HUES48 (cell line): Measurements from ENCODE around the gene SPRYD4.

Experiments
- H3K27ac ChIP-seq: one replicate; pipeline ENCODE4 v1.7.0; 2013; ENCODE audit warnings: low read depth, low read length, inconsistent platforms
- H3K27me3 ChIP-seq: 2 replicates; pipeline ENCODE4 v1.6.1; 2013; ENCODE audit warnings: mild to moderate bottlenecking, low read length; ENCODE audit not compliant: control insufficient read depth, insufficient read depth
- H3K36me3 ChIP-seq: 2 replicates; pipeline ENCODE4 v1.6.1; 2013; ENCODE audit warnings: low read length; ENCODE audit not compliant: control insufficient read depth, insufficient read depth
- H3K4me1 ChIP-seq: 2 replicates; pipeline ENCODE4 v1.6.1; 2013; ENCODE audit warnings: mild to moderate bottlenecking, low read length; ENCODE audit not compliant: control insufficient read depth, insufficient read depth
- H3K4me3 ChIP-seq: 2 replicates; pipeline ENCODE4 v1.5.1; 2013; ENCODE audit warnings: mild to moderate bottlenecking, low read depth, low read length
- H3K9ac ChIP-seq: 2 replicates; pipeline ENCODE4 v1.6.1; 2013; ENCODE audit warnings: mild to moderate bottlenecking, low read depth, low read length, moderate library complexity
- H3K9me3 ChIP-seq: 2 replicates; pipeline ENCODE4 v1.6.1; 2013; ENCODE audit warnings: low read length; ENCODE audit not compliant: control insufficient read depth, insufficient read depth

SPRYD4 gene

DNA sequence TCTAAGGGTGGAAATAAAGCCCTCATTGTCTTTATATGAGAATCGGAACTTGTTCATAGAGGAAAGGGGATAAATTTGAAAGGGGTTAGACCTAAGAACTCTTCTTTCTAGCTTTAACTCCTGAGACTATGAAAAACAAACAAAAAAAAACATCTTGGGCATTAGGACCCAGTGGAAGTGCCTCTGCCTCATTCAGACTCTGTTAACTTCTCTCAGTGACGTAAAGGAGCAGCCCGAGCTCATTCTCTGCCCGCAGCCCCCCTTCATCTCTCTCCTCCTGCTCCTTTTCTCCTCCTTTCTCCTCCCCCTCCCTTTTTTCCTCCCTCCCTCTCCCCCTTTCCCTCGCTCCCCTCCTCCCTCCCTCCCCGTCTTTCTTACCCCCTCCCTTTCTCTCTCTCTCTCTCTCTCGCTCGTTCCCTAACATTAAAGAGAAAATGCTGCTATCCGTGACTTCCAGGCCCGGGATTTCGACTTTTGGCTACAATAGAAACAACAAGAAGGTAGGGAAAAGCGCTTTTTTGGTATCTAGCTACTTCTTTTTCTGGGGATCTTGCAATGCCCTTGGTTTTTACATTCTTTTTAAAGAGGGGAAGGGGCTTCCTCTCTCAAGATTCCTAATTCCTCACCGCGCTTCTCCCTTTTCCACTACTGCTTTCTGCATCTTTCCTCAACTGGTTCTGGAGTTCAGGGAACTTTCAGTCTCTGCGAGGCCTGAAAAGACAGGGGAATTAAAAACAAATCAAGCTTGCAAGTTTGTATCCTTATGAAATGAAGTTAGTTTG is 53.4 kb downstream of the SPRYD4 start, which contains the start of gene RBMS2:
TSS of gene RBMS2 (plus strand) at position 231 of the 782 bp plus-strand sequence. CDS start at position 435, 204 bp downstream.
- peak within 1 kb of the TSS; percentile 82 for H3K27ac ChIP-seq
- no peaks in the 10 kb centered on the region for H3K27me3 ChIP-seq
- peak within 1 kb of the TSS; percentile 68 for H3K9ac ChIP-seq
- H3K9me3 ChIP-seq = no peaks in the 10 kb centered on the region
- no peaks in the 10 kb centered on the region for H3K36me3 ChIP-seq
- H3K4me3 ChIP-seq = peak within 1 kb of the TSS; percentile 79
- H3K4me1 ChIP-seq = peaks cover 23% of the 10 kb centered on the region

DNA sequence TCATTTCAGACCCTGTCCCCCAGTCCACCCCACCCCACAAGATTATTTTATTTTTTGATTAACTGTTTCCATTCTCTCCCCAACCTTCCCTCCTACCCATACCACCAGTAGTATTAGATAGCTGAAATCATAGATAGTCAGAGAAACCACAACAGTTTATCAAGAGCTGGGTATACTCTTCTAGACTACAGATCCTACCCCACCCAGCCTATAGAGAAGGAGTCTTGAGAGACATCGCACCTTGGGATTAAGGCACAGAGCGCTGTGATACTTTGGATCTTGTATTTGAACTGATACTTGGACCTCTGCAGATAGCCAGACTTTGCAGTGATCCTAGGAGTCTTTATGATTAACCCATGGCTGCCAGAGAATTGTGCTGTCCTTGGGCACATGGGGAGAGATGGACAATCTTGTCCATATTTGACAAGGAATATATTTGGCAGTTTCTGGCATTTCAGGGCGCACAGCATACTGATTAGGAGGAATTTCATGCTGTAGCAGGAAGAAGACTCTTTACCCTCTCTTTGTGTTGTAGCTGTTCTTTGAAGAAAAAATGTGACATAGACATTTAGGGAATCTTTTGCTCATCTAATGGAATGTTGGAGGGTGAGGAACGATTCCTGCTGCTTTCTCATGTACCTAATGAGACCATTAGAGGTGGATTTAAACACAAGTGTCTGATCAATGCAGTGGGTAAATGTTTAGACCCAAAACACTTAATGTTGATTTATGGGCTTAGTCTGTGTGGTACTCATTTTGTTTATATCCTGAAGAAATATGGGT is 54.2 kb downstream of the SPRYD4 start:
- H3K4me1 ChIP-seq = peaks cover 28% of the 10 kb centered on the region
- H3K36me3 ChIP-seq = no peaks in the 10 kb centered on the region
- no peaks in the 10 kb centered on the region for H3K9me3 ChIP-seq
- peak overlapping the region; percentile 79 for H3K4me3 ChIP-seq
- peak overlapping the region; percentile 68 for H3K9ac ChIP-seq
- H3K27ac ChIP-seq = peak overlapping the region; percentile 82
- no peaks in the 10 kb centered on the region for H3K27me3 ChIP-seq

DNA sequence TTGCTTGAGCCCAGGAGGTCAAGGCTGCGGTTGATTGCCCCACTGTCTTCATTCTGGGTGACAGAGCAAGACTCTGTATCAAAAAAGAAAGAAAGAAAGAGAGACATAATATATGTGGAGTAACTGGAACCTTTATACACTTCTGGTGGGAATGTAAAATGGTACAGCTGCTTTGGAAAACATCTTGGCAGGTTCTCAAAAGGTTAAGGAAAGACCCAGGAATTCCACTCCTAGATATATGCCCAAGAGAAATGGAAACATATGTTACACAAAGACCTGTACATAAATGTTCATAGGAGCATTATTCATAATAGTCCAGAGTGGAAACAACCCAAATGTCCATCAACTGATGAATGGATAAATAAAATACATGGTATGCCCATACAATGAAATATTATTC is 60.5 kb downstream of the SPRYD4 start:
- peaks cover 14% of the 10 kb centered on the region for H3K4me1 ChIP-seq
- no peak overlapping the region for H3K9ac ChIP-seq
- H3K4me3 ChIP-seq = no peak overlapping the region
- H3K9me3 ChIP-seq = no peaks in the 10 kb centered on the region
- no peaks in the 10 kb centered on the region for H3K36me3 ChIP-seq
- no peaks in the 10 kb centered on the region for H3K27me3 ChIP-seq
- H3K27ac ChIP-seq = no peak overlapping the region
